Fibroblast of the aortic adventitia (primary cell): ENCODE measurements around the gene CERS1. TPM values are rescaled to one million over a fixed set of nuclear protein-coding genes. Genes with fewer than 3 reads are reported as not detected.
A peak's percentile ranks its signal among the peaks of the same experiment; 100 is the strongest.

ENCODE experiments used
- DNase-seq: peaks from one replicate; pipeline ENCODE4 v3.0.0-alpha.2; 2010; ENCODE audit warnings: low read depth
- H3K4me3 ChIP-seq: 2 replicates; pipeline ENCODE4 v1.5.1; 2011; ENCODE audit warnings: low read depth, mild to moderate bottlenecking, control low read depth, low read length, moderate library complexity
- CTCF ChIP-seq: IDR thresholded peaks from 2 replicates; pipeline ENCODE4 v1.5.1; 2011; ENCODE audit warnings: mild to moderate bottlenecking, low read length, control low read depth, inconsistent platforms; ENCODE audit not compliant: insufficient read depth
- total RNA-seq: library from RNA; depleted of rRNA; stranded (reverse); fragments of >200 nt; gene quantifications from 2 replicates; pipeline ENCODE4 v1.2.3, GENCODE V29; 2012; ENCODE audit warnings: low replicate concordance

CERS1 gene
- total RNA-seq, 1 donor, result 1.6 TPM

GRCh38 chr19:18939922-18940768, 44.2 kb upstream of the CERS1 start:
- TF ChIP-seq CTCF, result peak; percentile 0
- H3K4me3 ChIP-seq, result peak overlapping the region; percentile 94
- DNase-seq, result peak; percentile 40

DNA sequence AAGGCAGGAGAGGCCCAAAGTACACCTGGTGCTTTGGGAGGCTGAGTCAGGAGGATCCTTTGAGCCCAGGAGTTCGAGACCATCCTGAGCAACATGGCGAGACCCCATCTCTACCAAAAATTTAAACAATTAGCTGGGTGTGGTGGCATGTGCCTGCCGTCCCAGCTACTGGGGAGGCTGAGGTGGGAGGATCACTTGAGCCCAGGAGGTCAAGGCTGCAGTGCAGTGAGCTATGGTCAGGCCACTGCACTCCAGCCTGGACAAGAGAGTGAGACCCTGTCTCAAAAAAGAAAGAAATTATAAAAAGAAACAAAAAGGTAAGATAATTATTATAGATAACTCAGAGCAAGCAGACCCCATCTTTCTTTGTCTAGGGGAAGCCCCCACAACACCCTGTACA, 43.2 kb upstream of the CERS1 start:
- peak overlapping the region; percentile 94 for H3K4me3 ChIP-seq
- TF ChIP-seq CTCF, result no peak
- DNase-seq, result no peak

DNA sequence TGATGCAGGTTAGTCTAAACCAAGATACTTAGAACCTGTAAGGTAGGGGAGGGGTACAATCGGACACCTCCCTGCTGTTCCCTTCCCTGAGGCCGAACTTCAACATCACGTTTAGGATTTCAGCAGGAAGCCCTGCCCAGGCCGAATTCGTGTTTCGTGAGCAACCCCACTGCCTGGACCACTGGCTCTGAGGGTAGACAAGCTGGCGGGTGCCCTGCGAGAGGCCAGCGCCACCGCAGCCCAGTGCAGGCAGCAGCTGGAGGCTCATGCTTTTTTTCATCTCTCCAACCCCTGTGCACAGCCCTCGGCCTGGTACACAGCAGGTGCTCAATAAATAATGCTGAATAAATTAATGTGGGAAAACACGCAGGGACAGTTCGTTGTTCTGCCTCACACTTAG, 37.3 kb upstream of the CERS1 start:
- TF ChIP-seq CTCF, result no peak
- H3K4me3 ChIP-seq, result no peak overlapping the region
- DNase-seq, result no peak

- no peak overlapping the region for H3K4me3 ChIP-seq
- TF ChIP-seq CTCF, result no peak
- DNase-seq, result peak; percentile 39
These were observed 36.4 kb upstream of the CERS1 start for GRCh38 chr19:18932216-18932841.

DNA sequence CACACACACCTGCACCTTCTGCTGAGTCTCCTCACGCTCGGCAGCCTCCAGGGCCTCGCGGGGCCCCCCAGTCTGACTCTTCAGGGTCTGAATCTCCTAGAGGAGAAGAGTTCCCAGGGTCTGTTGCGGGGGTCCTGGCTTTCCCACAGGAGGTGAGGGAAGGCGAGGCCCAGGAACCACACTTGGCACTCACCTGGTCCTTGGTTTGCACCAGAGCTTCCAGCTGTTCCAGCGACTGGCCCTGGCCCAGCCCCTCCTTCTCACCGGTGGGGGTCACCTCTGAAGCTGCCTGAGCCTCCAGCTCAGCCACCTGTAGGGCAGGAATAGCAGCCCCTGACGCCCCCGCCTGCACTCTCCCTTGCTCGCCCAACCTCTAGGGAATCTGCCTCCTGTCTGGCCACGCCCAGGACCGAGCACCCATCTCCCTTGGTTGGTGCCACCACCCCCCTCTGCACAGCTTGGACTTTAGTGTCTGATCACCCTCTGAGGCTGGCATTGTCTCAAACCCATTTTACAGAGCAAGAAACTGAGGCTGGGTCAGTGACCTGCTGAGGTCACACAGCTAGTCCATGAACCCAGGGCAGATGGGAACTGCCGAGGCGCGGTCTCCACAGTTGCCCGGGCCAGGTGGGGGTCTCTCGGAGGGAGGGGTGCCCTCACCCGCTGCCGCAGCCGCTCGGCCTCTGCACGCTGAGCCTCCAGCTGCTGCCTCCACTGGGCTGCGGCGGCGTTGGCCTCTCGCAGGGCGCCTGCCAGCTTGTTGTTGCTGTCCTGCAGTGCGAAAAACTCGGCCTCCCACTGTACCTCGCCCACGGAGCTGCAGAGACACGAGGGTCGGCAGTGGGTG, 35.6 kb upstream of the CERS1 start:
- no peak for TF ChIP-seq CTCF
- no peak for DNase-seq
- no peak overlapping the region for H3K4me3 ChIP-seq

DNA sequence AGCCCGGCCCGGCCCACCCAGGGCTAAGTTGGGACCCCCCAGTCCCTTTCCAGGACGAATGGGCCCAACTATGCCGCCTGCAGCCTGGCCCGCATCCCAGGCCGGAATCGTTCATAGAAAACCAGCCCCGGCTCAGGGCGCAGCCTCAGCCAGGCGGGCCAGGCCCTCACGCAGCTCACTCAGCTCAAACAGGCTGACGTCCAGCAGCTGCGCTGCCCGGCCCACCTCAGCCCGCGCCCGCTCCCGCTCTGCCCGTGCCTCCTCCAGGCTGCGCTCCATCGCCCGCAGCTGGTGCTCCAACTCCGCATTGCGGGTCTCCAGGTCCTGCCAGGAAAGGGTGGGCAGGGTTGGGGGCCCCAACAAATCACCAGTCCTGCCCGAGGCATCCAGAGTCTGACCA, 33.4 kb upstream of the CERS1 start:
- no peak for TF ChIP-seq CTCF
- H3K4me3 ChIP-seq, result no peak overlapping the region
- no peak for DNase-seq
